ENCODE measurements around the gene PDK2. TPM values are rescaled to one million over a fixed set of nuclear protein-coding genes. Genes with fewer than 3 reads are reported as not detected.

Gene PDK2
- total RNA-seq, 1 donor from 2014 or later = 37.1 TPM

DNA sequence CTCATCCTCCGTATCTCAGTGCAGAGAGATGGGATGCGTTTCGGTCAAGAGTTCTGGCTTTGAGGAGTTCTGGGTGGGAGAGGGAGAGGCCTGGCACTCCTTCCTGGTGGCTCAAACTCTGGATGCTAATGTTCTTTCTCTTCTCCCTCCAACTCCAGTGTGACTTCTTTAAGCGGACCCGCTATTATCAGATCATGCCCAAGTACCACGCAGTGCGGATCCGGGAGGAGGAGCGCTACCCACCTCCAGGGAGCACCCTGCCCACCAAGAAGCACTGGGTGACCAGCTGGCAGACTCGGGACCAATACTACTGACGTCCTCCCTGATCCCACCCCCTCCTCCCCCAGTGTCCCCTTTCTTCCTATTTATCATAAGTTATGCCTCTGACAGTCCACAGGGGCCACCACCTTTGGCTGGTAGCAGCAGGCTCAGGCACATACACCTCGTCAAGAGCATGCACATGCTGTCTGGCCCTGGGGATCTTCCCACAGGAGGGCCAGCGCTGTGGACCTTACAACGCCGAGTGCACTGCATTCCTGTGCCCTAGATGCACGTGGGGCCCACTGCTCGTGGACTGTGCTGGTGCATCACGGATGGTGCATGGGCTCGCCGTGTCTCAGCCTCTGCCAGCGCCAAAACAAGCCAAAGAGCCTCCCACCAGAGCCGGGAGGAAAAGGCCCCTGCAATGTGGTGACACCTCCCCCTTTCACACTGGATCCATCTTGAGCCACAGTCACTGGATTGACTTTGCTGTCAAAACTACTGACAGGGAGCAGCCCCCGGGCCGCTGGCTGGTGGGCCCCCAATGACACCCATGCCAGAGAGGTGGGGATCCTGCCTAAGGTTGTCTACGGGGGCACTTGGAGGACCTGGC, 6.0 kb upstream of the PDK2 start:
- TF ChIP-seq, protein P1, sequence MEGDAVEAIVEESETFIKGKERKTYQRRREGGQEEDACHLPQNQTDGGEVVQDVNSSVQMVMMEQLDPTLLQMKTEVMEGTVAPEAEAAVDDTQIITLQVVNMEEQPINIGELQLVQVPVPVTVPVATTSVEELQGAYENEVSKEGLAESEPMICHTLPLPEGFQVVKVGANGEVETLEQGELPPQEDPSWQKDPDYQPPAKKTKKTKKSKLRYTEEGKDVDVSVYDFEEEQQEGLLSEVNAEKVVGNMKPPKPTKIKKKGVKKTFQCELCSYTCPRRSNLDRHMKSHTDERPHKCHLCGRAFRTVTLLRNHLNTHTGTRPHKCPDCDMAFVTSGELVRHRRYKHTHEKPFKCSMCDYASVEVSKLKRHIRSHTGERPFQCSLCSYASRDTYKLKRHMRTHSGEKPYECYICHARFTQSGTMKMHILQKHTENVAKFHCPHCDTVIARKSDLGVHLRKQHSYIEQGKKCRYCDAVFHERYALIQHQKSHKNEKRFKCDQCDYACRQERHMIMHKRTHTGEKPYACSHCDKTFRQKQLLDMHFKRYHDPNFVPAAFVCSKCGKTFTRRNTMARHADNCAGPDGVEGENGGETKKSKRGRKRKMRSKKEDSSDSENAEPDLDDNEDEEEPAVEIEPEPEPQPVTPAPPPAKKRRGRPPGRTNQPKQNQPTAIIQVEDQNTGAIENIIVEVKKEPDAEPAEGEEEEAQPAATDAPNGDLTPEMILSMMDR (IDR thresholded peaks at IDR 0.05; ENCODE audit: unreplicated experiment) = no peak
- no peak overlapping the region for H3K27ac Mint-ChIP-seq
- H3K4me3 Mint-ChIP-seq (ENCODE audit: low read depth) = no peak overlapping the region

DNA sequence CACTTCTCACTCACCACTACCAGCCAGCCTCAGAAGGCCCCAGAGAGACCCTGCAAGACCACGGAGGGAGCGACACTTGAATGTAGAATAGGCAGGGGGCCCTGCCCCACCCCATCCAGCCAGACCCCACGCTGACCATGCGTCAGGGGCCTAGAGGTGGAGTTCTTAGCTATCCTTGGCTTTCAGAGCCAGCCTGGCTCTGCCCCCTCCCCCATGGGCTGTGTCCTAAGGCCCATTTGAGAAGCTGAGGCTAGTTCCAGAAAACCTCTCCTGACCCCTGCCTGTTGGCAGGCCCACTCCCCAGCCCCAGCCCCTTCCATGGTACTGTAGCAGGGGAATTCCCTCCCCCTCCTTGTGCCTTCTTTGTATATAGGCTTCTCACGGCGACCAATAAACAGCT, 5.1 kb upstream of the PDK2 start:
- Mint-ChIP-seq H3K36me3 (ENCODE audit: insufficient read depth) (no peaks in the 10 kb centered on the region), H3K9me3 (ENCODE audit: low read depth) (no peaks in the 10 kb centered on the region), H3K4me1 (ENCODE audit: low read depth) (peaks cover 3% of the 10 kb centered on the region), H3K4me3 (ENCODE audit: low read depth) (no peak overlapping the region), H3K27ac (no peak overlapping the region), H3K27me3 (peaks cover 3% of the 10 kb centered on the region)
- DNase-seq (ENCODE audit: low spot score, unreplicated experiment) = no peak
- TF ChIP-seq, protein P1 (IDR thresholded peaks at IDR 0.05; ENCODE audit: unreplicated experiment) = no peak

More for the DNA sequence above, 6.0 kb upstream of the PDK2 start:
- Mint-ChIP-seq H3K27me3 (peaks cover 3% of the 10 kb centered on the region), H3K9me3 (ENCODE audit: low read depth) (no peaks in the 10 kb centered on the region), H3K36me3 (ENCODE audit: insufficient read depth) (peaks cover 1% of the 10 kb centered on the region), H3K4me1 (ENCODE audit: low read depth) (no peaks in the 10 kb centered on the region)
- DNase-seq (ENCODE audit: low spot score, unreplicated experiment) = no peak

DNA sequence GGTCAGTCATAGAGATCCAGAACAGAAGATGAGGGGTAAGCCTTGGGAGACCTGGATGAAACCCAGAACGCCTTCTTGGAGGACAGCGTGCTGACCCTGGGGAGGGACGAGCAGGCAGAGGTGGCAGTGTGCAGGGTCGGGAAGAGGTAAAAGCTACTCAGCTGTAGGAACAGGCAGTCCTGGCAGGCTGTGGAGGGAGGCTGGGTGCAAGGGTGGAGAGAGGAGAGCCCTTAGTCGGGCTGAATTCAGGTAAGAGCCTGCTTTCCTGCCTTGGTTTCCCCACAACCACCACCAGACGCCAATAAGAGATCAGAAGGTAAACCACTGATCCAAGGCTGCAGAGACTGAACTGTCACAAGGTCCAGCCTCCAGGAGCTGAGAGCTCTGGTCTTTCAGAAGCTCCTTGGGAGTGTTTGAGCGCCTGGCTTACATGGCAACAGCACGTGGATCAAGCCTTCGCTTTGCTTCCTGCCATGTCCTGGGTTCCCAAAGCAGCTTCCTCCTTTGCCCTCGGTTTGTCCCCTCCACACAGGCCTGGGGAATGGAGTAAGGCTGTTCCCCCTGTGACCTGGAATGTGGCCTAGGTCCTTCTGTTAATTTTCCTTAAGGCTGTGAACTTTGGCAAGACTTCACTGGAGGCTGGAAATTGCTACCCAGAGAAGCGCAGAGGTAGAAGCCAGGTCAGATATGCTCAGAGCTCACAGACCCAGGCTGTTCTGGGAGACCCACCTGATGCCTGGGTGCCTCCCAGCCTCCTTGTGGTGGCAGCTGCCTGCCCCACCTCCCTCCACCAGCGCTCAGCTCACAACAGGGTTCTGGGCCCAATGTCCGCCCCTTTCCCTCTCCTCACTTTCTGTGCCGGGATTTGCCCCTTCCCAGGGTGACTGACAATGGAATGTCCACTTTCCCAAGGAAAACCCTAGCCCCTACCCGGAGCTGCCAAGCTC, 3.9 kb upstream of the PDK2 start:
- TF ChIP-seq, protein P1 (IDR thresholded peaks at IDR 0.05; ENCODE audit: unreplicated experiment) = no peak
- peaks cover 10% of the 10 kb centered on the region for H3K4me1 Mint-ChIP-seq (ENCODE audit: low read depth)
- H3K9me3 Mint-ChIP-seq (ENCODE audit: low read depth) = no peaks in the 10 kb centered on the region
- H3K36me3 Mint-ChIP-seq (ENCODE audit: insufficient read depth) = no peaks in the 10 kb centered on the region
- DNase-seq (ENCODE audit: low spot score, unreplicated experiment) = no peak
- no peak overlapping the region for H3K4me3 Mint-ChIP-seq (ENCODE audit: low read depth)
- peaks cover 3% of the 10 kb centered on the region for H3K27me3 Mint-ChIP-seq
- no peak overlapping the region for H3K27ac Mint-ChIP-seq

DNA sequence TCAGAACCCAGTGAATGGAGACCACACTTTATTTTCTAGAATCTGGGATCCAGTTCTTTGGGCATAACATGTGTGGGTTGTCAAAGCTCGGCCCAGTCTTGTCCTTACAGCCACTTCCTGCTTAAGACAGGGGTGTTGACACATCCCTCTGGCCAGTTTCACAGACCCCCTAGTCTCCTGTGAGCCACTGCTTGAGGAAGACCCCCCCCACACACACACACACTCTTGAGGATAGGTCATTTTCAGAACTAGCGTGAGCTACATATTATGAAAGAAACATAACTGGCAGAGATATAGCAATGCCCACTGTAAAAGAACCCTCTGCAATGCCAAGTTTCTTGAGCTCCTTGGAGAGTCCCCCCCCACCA, 3.2 kb upstream of the PDK2 start:
- Mint-ChIP-seq H3K4me1 (ENCODE audit: low read depth) (peaks cover 10% of the 10 kb centered on the region), H3K27me3 (peaks cover 3% of the 10 kb centered on the region), H3K27ac (no peak overlapping the region), H3K36me3 (ENCODE audit: insufficient read depth) (no peaks in the 10 kb centered on the region), H3K4me3 (ENCODE audit: low read depth) (no peak overlapping the region), H3K9me3 (ENCODE audit: low read depth) (no peaks in the 10 kb centered on the region)
- TF ChIP-seq, protein P1 (IDR thresholded peaks at IDR 0.05; ENCODE audit: unreplicated experiment) = no peak
- no peak for DNase-seq (ENCODE audit: low spot score, unreplicated experiment)

DNA sequence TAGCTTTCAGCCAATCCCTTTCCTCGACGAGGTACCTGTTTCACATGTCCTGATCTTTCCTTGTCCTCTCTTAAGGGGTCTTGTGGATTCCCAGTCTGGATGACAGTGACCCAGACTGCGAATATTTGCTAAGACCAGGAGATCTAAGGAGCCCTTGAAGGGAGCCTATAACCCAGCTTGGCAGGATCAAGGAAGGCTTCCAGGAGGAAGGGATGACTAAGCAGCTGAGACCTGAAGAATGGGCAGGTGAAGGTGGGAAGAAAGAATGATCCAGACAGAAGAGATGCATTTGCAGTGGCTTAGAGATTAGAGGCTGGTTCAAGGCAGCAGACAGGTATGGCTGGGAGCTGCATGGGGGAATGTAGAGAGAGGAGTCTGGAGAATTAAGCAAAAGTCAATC, 1.9 kb upstream of the PDK2 start:
- Mint-ChIP-seq H3K27me3 (peaks cover 3% of the 10 kb centered on the region), H3K9me3 (ENCODE audit: low read depth) (no peaks in the 10 kb centered on the region), H3K36me3 (ENCODE audit: insufficient read depth) (peaks cover 1% of the 10 kb centered on the region), H3K4me3 (ENCODE audit: low read depth) (no peak overlapping the region), H3K27ac (no peak overlapping the region), H3K4me1 (ENCODE audit: low read depth) (peaks cover 10% of the 10 kb centered on the region)
- TF ChIP-seq, protein P1 (IDR thresholded peaks at IDR 0.05; ENCODE audit: unreplicated experiment) = no peak
- DNase-seq (ENCODE audit: low spot score, unreplicated experiment) = no peak
